GM19351 (cell line): ENCODE results near the gene SLC22A12.
"Not testable (repeated sequence)": the region's sequence is repeated elsewhere in the genome, so short reads cannot be mapped to it uniquely, and the experiment has no call there.

Source experiments
- ATAC-seq: cut with Tn5 transposase; IDR thresholded peaks from one replicate; pipeline ENCODE4 v1.9.1; 2021; ENCODE audit warnings: mild to moderate bottlenecking, moderate library complexity; ENCODE audit not compliant: unreplicated experiment

SLC22A12 gene

DNA sequence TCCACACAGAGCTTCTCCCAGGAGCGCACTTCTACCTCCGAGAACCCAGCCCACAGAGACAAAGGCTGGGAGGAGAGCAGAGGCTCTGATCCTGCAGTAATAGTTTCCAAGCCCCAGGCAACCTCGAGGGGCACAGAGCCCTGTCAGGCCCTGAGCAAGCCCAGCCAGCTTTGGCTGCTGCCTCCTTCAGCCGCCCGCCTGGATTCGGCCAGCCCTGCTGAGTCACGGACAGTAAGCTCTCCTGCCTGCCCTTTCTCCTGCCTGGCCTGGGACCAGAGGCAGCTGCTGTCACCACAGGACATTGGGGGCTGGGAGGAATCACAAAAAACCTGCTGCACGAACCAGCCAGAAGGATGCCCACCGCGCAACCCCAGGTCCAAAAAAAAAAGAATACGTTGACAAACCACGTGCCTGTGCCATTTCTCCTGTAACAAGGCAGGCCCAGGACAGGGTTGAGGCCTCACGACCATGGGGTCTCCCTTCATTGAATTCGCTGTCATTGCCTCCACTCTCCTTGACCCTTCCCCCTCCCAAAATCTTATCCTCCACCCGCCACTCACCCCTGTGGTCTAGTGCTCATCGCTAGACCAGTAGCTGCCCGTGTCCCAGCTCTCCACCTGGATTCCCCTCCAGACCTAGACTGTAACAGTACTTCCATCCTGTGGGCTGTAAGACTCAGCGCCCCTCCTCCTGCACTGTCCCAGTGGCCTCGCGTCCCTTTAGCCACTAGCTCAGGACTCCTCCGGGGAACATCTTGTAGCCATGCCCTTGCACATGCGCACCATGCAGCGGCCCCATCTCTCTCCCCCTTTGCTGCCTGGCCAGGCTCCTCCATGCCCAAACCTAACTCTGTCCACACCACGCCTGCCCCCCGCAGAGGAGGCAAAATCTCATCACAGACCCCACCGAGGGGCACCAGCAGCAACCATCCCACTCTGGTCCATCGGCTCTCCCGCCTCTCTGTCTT, 7.4 kb upstream of the SLC22A12 start:
- no peak for ATAC-seq

- ATAC-seq: no peak
Measured at GRCh38 chr11:64585150-64585549, 5.9 kb upstream of the SLC22A12 start.

GRCh38 chr11:64586366-64586765, 4.7 kb upstream of the SLC22A12 start:
- ATAC-seq: no peak

DNA sequence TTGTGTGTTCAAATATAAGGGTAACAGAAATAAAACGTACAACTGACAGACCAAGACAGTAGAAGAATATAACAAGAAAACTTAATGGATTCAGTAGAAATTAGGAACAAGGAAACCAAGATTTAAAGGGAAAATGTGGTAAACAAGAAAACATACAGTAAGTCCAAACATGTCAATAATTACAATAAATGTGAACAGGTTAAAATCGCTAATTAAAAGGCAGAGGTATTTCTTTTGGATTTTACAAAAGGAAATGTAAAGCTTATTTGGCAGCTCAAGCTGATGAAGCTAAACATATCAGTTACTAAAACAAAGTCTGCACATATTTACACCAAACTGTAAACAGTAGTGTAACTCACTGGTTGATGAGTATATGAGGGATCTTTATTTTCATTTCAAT, 2.3 kb upstream of the SLC22A12 start:
- no peak for ATAC-seq

DNA sequence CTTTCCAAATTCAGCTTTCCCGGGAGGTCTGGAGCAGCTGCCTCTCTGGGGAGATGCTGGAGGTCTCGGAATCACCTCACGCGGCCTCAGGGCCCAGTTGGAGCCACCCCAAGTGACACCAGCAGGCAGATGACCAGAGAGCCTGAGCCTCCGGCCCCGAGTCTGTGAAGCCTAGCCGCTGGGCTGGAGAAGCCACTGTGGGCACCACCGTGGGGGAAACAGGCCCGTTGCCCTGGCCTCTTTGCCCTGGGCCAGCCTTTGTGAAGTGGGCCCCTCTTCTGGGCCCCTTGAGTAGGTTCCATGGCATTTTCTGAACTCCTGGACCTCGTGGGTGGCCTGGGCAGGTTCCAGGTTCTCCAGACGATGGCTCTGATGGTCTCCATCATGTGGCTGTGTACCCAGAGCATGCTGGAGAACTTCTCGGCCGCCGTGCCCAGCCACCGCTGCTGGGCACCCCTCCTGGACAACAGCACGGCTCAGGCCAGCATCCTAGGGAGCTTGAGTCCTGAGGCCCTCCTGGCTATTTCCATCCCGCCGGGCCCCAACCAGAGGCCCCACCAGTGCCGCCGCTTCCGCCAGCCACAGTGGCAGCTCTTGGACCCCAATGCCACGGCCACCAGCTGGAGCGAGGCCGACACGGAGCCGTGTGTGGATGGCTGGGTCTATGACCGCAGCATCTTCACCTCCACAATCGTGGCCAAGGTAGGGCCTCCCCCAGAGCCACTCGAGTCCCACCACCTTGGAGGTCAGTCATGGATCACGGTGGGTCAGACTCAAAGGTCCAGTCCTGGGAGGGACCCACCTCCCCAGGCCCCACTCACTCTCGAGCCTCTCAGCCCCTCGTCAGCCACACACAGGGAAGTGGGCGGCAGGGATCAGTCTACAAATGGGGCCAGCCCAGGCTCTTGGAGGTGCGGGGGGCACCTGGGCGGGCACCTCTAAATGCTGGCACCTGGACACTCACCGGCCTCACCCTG, 525 bp downstream of the SLC22A12 start:
- no peak for ATAC-seq

DNA sequence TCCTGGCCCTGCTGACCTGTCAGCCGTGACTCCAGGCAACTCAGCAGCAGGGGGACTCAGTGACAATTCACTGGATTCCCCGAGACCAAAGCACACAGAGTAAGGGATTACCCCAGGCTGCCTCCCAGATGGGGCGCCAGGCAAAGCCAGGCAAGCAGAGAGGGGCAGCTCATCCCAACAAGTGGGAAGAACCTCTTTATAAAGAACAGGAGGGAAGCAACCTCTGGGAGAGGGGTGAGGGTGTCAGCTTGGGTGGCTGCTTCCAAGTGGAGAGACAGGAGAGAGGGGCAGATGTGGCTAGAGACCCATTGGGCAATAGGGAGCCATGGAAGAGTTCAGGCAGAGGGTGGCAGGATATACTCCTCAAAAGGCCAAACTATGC, 1.2 kb downstream of the SLC22A12 start:
- no peak for ATAC-seq

DNA sequence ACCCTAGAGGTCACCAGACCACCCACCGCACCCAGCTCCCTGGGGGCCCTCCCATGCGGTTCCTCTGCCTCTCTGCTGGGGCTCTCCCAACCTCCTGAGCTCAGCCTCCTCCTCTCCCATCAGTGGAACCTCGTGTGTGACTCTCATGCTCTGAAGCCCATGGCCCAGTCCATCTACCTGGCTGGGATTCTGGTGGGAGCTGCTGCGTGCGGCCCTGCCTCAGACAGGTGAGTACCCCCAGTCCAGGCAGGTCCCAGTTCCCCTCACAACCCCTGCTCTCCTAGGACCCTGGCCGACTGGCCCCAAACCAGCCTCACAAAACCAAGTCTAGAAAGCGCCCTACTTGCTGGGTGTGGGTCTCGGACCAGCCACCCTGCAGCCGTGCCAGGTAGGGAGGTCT, 1.6 kb downstream of the SLC22A12 start:
- no peak for ATAC-seq

DNA sequence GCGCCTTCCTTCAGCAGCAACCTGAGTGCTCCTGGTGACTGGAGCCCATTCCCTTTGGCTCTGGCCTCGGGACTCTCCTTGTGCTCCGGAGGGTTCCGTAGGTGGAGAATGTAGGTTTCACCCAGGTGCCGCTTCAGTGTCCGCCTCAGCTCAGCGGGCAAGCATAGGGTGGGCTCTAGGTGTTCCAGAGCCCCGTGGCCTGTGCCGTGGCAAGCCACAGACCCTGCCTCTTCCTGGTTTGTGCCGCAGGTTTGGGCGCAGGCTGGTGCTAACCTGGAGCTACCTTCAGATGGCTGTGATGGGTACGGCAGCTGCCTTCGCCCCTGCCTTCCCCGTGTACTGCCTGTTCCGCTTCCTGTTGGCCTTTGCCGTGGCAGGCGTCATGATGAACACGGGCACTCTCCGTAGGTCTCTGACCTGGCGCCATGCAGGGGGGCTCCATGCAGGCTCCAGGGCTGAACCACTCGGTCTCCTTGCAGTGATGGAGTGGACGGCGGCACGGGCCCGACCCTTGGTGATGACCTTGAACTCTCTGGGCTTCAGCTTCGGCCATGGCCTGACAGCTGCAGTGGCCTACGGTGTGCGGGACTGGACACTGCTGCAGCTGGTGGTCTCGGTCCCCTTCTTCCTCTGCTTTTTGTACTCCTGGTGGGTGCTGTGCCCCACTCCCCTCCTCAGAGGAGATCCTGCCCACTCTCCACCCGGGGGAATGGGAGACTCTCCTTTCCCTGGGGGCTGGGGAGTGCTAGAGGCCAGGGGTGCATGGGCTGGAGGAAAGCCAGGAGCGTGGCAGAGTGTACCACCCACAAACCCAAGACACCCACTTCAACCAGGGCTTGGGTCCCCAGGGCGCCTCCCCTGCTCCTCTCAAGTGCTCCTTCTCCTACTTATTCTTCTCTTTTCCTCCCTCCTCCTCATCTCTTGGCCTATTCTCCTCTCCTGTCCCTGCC, 2.4 kb downstream of the SLC22A12 start:
- no peak for ATAC-seq

DNA sequence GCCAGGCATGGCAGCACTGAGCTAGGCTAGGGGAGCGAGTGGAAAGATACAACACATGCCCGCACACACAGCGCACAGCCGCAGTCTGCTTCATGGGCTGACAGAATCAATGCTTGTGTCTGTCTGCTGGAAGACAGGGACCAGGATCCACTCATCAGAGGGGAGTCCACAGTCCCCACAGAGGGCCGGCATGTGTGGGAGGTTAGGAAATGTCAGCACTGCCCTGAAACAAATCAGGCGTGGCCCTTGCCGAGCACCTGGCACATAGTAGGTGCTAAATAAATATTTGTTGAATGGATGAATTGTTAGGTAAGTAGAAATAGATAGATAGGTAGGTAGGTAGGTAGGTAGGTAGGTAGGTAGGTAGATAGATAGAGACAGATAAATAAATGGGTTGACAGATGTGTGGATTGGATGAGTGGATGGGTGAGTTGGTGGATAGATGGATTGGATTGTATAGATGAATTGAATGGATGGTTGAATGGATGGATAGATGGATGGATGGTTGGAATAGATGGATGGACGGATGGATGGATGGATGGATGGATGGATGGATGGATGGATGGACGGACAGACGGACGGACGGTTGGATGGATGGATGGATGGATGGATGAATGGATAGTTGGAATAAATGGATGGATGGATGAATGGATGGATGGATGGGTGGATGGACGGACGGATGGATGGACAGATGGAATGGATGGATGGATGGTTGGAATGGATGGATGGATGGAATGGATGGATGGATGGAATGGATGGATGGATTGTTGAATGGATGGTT, 3.3 kb downstream of the SLC22A12 start:
- no peak for ATAC-seq

- not testable (repeated sequence) for ATAC-seq
Measured at GRCh38 chr11:64595922-64596321, 4.9 kb downstream of the SLC22A12 start.

GRCh38 chr11:64597671-64598101, 6.7 kb downstream of the SLC22A12 start:
- ATAC-seq: no peak

GRCh38 chr11:64598106-64598796, 7.2 kb downstream of the SLC22A12 start:
- ATAC-seq: no peak

GRCh38 chr11:64598797-64599697, 8.0 kb downstream of the SLC22A12 start:
- no peak for ATAC-seq

- no peak for ATAC-seq
Measured at GRCh38 chr11:64599698-64600211, 8.7 kb downstream of the SLC22A12 start.

GRCh38 chr11:64600281-64600992, 9.4 kb downstream of the SLC22A12 start:
- no peak for ATAC-seq

GRCh38 chr11:64601605-64602465, 10.8 kb downstream of the SLC22A12 start:
- ATAC-seq: no peak
